GM21528 (cell line): Measurements from ENCODE around the gene IGF2R.
"Not testable (repeated sequence)": the region's sequence is repeated elsewhere in the genome, so short reads cannot be mapped to it uniquely, and the experiment has no call there.

Experiments
- ATAC-seq: cut with Tn5 transposase; IDR thresholded peaks from one replicate; pipeline ENCODE4 v1.9.1; 2021; ENCODE audit warnings: mild to moderate bottlenecking, moderate library complexity; ENCODE audit not compliant: unreplicated experiment, low FRiP score

Gene IGF2R

GRCh38 chr6:160088069-160088783 is 119.3 kb downstream of the IGF2R start:
- no peak for ATAC-seq

DNA sequence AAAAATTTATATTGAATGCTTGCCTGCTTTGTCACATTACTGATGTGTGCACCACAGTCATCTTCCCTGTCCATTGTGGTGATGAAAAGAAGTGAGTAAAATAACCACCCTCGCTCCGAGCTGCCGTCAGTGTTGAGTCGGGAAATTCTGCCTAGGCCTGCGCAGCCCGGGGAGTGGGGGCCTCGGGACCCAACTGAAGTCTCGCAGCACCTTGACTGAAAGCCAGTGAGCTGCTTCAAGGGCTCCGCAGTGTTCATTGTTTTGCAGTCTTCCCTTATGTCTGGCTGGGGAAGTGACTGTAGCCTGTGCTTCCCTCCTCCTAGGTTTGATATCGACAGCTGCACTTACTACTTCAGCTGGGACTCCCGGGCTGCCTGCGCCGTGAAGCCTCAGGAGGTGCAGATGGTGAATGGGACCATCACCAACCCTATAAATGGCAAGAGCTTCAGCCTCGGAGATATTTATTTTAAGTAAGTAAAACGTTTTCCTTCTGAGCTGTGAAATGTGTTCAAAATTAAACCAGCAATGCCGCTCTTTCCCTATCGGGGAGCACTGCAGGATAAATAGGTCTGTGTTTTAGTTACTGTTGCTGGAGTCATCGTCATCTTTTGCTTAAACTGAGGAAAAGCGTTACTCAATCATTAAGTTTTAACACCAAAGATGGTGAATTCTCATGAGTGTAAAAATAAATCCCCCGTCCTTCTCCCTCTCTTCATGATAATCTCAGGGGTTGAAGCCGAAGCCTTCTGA is 120.1 kb downstream of the IGF2R start:
- ATAC-seq: no peak

DNA sequence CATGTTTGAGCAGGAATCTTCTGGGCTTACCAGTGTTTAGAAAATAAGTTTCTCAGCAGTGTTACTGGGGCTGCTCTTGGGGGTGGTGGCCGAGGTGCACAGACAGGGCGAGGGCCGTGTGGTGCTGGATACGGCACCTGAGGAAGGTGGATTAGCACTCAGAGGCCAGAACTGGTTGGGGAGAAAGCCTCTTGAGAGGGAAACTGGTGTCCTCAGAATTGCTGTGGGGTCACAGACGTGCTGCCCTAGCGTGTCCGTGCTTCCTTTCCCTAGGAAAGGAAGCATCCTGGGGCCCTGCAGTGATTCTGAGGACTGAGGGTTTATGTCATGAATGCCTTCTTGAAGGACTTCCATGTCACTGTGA is 120.6 kb downstream of the IGF2R start:
- no peak for ATAC-seq

- not testable (repeated sequence) for ATAC-seq
These were observed 121.8 kb downstream of the IGF2R start for GRCh38 chr6:160090442-160091239.

GRCh38 chr6:160092176-160092575 is 123.3 kb downstream of the IGF2R start:
- ATAC-seq: not testable (repeated sequence)

DNA sequence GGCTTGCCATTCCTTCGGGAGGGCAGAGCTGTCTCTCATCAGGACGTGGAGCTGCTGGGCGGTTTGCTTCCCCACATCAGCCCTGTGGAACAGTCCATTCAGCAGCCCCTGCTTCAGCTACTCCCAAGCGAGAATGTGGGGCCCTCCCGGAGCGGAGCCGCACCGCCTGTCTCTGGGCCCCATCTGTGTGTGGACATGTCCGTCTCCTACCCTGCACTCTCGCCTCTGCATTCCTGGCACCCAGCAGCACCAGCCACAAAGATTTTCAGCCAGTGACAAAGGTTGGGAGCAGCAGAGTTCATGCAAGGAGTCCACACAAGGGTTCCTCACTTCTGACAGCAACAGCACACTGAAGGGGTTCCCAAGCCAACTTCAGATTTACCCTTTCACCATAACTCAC is 123.7 kb downstream of the IGF2R start:
- ATAC-seq: no peak

- no peak for ATAC-seq
These were observed 124.2 kb downstream of the IGF2R start for GRCh38 chr6:160093061-160093460.

- no peak for ATAC-seq
These were observed 125.1 kb downstream of the IGF2R start for GRCh38 chr6:160093946-160094345.

- no peak for ATAC-seq
These were observed 126.4 kb downstream of the IGF2R start for GRCh38 chr6:160095146-160095845.

- ATAC-seq: no peak
These were observed 132.7 kb downstream of the IGF2R start for GRCh38 chr6:160101277-160102205.

- no peak for ATAC-seq
These were observed 133.5 kb downstream of the IGF2R start for GRCh38 chr6:160102399-160102798.

DNA sequence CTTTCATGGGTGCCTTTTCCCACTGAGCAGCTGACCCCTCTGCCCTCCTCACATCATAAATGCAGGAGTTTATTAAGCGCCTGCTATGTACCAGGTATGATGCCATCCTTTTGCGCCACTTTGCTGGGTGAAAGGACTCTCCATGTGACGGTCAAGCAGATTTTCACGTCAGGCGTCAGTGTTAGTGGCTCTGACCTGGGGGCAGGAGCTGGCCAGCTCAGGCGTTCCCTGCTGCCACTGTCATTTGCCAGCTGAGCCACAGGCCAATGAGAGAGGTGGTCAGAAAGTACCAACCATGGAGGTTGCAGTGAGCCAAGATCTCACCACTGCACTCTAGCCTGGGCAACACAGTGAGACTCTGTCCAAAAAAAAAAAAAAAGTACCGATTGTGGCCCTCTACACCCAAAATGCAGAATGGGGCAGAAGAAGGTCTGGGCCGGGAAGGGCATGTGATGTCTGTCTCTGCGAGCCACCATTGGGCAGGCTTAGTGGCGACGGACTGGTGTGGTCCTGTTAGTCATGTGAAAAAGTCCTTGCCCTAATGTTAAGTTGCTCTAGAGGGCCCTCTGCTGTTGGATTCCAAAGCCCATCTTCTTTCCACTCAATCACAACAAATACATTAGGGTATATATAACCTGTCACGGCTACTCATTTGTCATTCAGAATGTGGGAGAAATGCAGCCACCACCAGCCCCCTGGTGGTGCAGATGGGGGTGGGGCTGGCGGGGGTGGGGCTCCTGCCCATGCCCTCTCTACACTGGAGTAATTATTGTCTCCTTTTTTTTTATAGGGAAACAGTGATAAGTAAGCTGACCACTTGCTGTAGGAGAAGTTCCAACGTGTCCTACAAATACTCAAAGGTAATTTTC is 134.3 kb downstream of the IGF2R start:
- no peak for ATAC-seq

GRCh38 chr6:160103825-160104100 is 134.9 kb downstream of the IGF2R start:
- ATAC-seq: no peak

DNA sequence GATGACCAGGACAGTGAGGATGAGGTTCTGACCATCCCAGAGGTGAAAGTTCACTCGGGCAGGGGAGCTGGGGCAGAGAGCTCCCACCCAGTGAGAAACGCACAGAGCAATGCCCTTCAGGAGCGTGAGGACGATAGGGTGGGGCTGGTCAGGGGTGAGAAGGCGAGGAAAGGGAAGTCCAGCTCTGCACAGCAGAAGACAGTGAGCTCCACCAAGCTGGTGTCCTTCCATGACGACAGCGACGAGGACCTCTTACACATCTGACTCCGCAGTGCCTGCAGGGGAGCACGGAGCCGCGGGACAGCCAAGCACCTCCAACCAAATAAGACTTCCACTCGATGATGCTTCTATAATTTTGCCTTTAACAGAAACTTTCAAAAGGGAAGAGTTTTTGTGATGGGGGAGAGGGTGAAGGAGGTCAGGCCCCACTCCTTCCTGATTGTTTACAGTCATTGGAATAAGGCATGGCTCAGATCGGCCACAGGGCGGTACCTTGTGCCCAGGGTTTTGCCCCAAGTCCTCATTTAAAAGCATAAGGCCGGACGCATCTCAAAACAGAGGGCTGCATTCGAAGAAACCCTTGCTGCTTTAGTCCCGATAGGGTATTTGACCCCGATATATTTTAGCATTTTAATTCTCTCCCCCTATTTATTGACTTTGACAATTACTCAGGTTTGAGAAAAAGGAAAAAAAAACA is 136.1 kb downstream of the IGF2R start:
- ATAC-seq: no peak

DNA sequence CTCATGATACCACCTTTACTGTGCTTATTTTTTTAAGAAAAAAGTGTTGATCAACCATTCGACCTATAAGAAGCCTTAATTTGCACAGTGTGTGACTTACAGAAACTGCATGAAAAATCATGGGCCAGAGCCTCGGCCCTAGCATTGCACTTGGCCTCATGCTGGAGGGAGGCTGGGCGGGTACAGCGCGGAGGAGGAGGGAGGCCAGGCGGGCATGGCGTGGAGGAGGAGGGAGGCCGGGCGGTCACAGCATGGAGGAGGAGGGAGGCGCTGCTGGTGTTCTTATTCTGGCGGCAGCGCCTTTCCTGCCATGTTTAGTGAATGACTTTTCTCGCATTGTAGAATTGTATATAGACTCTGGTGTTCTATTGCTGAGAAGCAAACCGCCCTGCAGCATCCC is 137.1 kb downstream of the IGF2R start:
- ATAC-seq: no peak

DNA sequence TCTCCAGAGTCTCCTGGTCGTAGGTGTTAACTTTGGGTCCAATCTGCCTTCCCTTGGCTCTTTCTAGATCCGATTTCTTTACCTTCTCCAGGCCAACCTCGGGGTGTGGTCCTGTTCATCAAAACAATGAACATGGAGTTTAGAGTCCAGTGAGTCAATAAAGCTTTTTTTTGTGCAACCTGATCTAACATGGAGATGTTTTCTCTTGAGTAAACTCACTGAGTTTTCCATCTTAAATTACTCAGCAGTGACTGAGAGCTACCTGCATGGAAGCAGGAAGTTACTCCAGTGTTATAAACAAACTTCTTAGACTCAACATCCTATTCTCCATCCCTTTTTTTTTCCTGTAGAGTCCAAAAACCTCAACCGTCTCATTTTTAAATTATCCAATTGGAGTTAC is 137.8 kb downstream of the IGF2R start:
- ATAC-seq: no peak

- ATAC-seq: no peak
These were observed 139.2 kb downstream of the IGF2R start for GRCh38 chr6:160108077-160108476.

DNA sequence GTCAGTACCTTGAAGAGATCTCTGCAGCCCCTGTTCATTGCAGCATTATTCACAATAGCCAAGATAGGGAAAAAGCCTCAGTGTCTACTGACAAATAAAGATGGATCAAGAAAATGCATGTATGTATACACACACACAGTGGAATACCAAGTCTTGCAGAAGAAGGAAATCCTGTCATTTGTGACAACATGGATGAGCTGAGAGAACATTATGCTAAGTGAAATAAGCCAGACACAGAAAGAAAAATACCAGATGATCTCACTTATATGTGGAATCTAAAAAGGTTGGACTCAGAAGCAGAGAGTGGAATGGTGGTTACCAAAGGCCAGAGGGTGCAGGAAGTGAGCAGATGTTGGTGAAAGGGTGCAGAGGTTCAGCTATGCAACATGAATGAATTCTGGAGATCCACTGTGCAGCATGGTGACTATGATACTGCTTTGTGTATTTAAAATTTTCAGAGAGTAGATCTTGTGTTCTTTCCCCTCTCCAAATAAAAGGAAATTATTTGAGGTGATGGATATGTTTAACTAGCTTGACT is 141.8 kb downstream of the IGF2R start:
- ATAC-seq: no peak
